Mesendoderm (in vitro differentiated cells): ENCODE measurements around the gene RASGRP1.

Source experiments
- DNase-seq: peaks from one replicate; pipeline ENCODE4 v3.0.0; 2013
- H2AK5ac ChIP-seq: 2 replicates; pipeline ENCODE4 v1.6.1; 2013; ENCODE audit warnings: low read length, inconsistent platforms
- H2BK120ac ChIP-seq: 2 replicates; pipeline ENCODE4 v1.6.1; 2013; ENCODE audit warnings: low read depth, mild to moderate bottlenecking, low read length, moderate library complexity, mixed read lengths
- H2BK15ac ChIP-seq: replicated peaks from 2 replicates; pipeline ENCODE4 v1.6.1; 2013; ENCODE audit warnings: low read depth, mild to moderate bottlenecking, moderate library complexity
- H2BK5ac ChIP-seq: 2 replicates; pipeline ENCODE4 v1.6.1; 2013; ENCODE audit warnings: low read length, inconsistent platforms
- H3K18ac ChIP-seq: 2 replicates; pipeline ENCODE4 v1.6.1; 2013; ENCODE audit warnings: mild to moderate bottlenecking, low read length, mixed read lengths
- H3K23ac ChIP-seq: one replicate; pipeline ENCODE4 v1.6.1; 2013; ENCODE audit warnings: low read length
- H3K27ac ChIP-seq: 2 replicates; pipeline ENCODE4 v1.5.1; 2013; ENCODE audit warnings: low read depth, mild to moderate bottlenecking, inconsistent platforms, low read length, moderate library complexity
- H3K27me3 ChIP-seq: 2 replicates; pipeline ENCODE4 v1.6.1; 2013; ENCODE audit warnings: low read length, control low read depth, mild to moderate bottlenecking, inconsistent platforms; ENCODE audit not compliant: insufficient read depth, poor library complexity
- H3K36me3 ChIP-seq: 2 replicates; pipeline ENCODE4 v1.6.1; 2013; ENCODE audit warnings: low read length, inconsistent platforms; ENCODE audit not compliant: control insufficient read depth, insufficient read depth
- H3K4ac ChIP-seq: one replicate; pipeline ENCODE4 v1.6.1; 2013; ENCODE audit warnings: low read depth, mild to moderate bottlenecking, low read length, moderate library complexity
- H3K4me1 ChIP-seq: 2 replicates; pipeline ENCODE4 v1.6.1; 2013; ENCODE audit warnings: low read depth, low read length, inconsistent platforms; ENCODE audit not compliant: control insufficient read depth
- H3K4me2 ChIP-seq: 2 replicates; pipeline ENCODE4 v1.6.1; 2013; ENCODE audit warnings: low read length
- H3K4me3 ChIP-seq: 2 replicates; pipeline ENCODE4 v1.5.1; 2013; ENCODE audit warnings: mild to moderate bottlenecking, low read length
- H3K56ac ChIP-seq: one replicate; pipeline ENCODE4 v1.6.1; 2013; ENCODE audit warnings: low read length
- H3K79me1 ChIP-seq: 2 replicates; pipeline ENCODE4 v1.6.1; 2013; ENCODE audit warnings: low read length, inconsistent platforms
- H3K79me2 ChIP-seq: 2 replicates; pipeline ENCODE4 v1.6.1; 2013; ENCODE audit warnings: mild to moderate bottlenecking, low read length; ENCODE audit not compliant: control insufficient read depth, insufficient read depth
- H3K9ac ChIP-seq: 2 replicates; pipeline ENCODE4 v1.6.1; 2013; ENCODE audit warnings: low read length, inconsistent platforms
- H4K5ac ChIP-seq: one replicate; pipeline ENCODE4 v1.6.1; 2013; ENCODE audit warnings: low read length
- H4K8ac ChIP-seq: one replicate; pipeline ENCODE4 v1.6.1; 2013; ENCODE audit warnings: low read depth, mild to moderate bottlenecking, control low read depth, low read length, moderate library complexity
- WGBS: extraction: QIAGEN DNeasy Blood & Tissue Kit; methylation state at CpG from one replicate; pipeline ENCODE4 v1.1.7; 2013; ENCODE audit warnings: low lambda C conversion rate, missing lambda C conversion rate; ENCODE audit not compliant: insufficient coverage; ENCODE audit errors: extremely low coverage; 5-methylcytosine and 5-hydroxymethylcytosine counted together

The RASGRP1 gene

GRCh38 chr15:38520035-38520434, 44.6 kb downstream of the RASGRP1 start:
- Histone ChIP-seq H3K4me1 (no peaks in the 10 kb centered on the region), H2BK5ac (no peak overlapping the region), H2AK5ac (no peak overlapping the region), H4K8ac (no peak overlapping the region), H3K79me1 (no peaks in the 10 kb centered on the region), H3K36me3 (no peaks in the 10 kb centered on the region), H3K27me3 (no peaks in the 10 kb centered on the region), H2BK120ac (no peak overlapping the region), H3K9ac (no peak overlapping the region), H2BK15ac (no peak overlapping the region), H3K18ac (no peak overlapping the region), H3K4me2 (no peak overlapping the region), H3K27ac (no peak overlapping the region), H4K5ac (no peak overlapping the region), H3K4ac (no peak overlapping the region), H3K23ac (no peak overlapping the region), H3K56ac (no peak overlapping the region), H3K4me3 (no peak overlapping the region), H3K79me2 (no peaks in the 10 kb centered on the region)
- DNase-seq: no peak
- no CpG with 5 or more reads among the region's 3 CpGs for whole genome bisulfite sequencing

- H3K79me2 ChIP-seq: no peaks in the 10 kb centered on the region
- H3K9ac ChIP-seq: no peak overlapping the region
- no peak overlapping the region for H2BK5ac ChIP-seq
- no peak overlapping the region for H3K56ac ChIP-seq
- no peak overlapping the region for H2AK5ac ChIP-seq
- H3K79me1 ChIP-seq: no peaks in the 10 kb centered on the region
- no CpG with 5 or more reads among the region's 4 CpGs for WGBS
- H3K23ac ChIP-seq: no peak overlapping the region
- H3K4me1 ChIP-seq: peaks cover 1% of the 10 kb centered on the region
- no peaks in the 10 kb centered on the region for H3K27me3 ChIP-seq
- no peak overlapping the region for H3K4me3 ChIP-seq
- H2BK15ac ChIP-seq: no peak overlapping the region
- no peak overlapping the region for H3K18ac ChIP-seq
- no peak overlapping the region for H3K4ac ChIP-seq
- H4K8ac ChIP-seq: no peak overlapping the region
- H4K5ac ChIP-seq: no peak overlapping the region
- peak; percentile 32 for DNase-seq
- no peaks in the 10 kb centered on the region for H3K36me3 ChIP-seq
- H3K4me2 ChIP-seq: no peak overlapping the region
- H3K27ac ChIP-seq: no peak overlapping the region
- no peak overlapping the region for H2BK120ac ChIP-seq
These were observed 46.5 kb downstream of the RASGRP1 start for GRCh38 chr15:38518084-38518483.

GRCh38 chr15:38517312-38517975, 47.2 kb downstream of the RASGRP1 start:
- Histone ChIP-seq H3K4me1 (peaks cover 1% of the 10 kb centered on the region), H4K5ac (no peak overlapping the region), H3K79me2 (no peaks in the 10 kb centered on the region), H2AK5ac (no peak overlapping the region), H4K8ac (no peak overlapping the region), H3K56ac (no peak overlapping the region), H3K36me3 (no peaks in the 10 kb centered on the region), H3K4me2 (no peak overlapping the region), H3K4ac (no peak overlapping the region), H3K27me3 (no peaks in the 10 kb centered on the region), H2BK120ac (no peak overlapping the region), H2BK5ac (no peak overlapping the region), H3K23ac (no peak overlapping the region), H3K18ac (no peak overlapping the region), H3K27ac (no peak overlapping the region), H2BK15ac (no peak overlapping the region), H3K9ac (no peak overlapping the region), H3K4me3 (no peak overlapping the region), H3K79me1 (no peaks in the 10 kb centered on the region)
- no peak for DNase-seq
- no CpG with 5 or more reads among the region's 2 CpGs for WGBS

- H2BK5ac ChIP-seq: no peak overlapping the region
- no peak overlapping the region for H3K23ac ChIP-seq
- no peak overlapping the region for H3K18ac ChIP-seq
- DNase-seq: no peak
- H4K5ac ChIP-seq: no peak overlapping the region
- no peak overlapping the region for H3K56ac ChIP-seq
- no peak overlapping the region for H2BK15ac ChIP-seq
- H3K79me1 ChIP-seq: no peaks in the 10 kb centered on the region
- H2BK120ac ChIP-seq: no peak overlapping the region
- H3K9ac ChIP-seq: no peak overlapping the region
- H3K4me1 ChIP-seq: peaks cover 1% of the 10 kb centered on the region
- no CpG with 5 or more reads among the region's 5 CpGs for WGBS
- no peak overlapping the region for H4K8ac ChIP-seq
- H3K27ac ChIP-seq: no peak overlapping the region
- no peaks in the 10 kb centered on the region for H3K79me2 ChIP-seq
- H3K4me3 ChIP-seq: no peak overlapping the region
- H3K4me2 ChIP-seq: no peak overlapping the region
- H2AK5ac ChIP-seq: no peak overlapping the region
- no peaks in the 10 kb centered on the region for H3K36me3 ChIP-seq
- no peak overlapping the region for H3K4ac ChIP-seq
- no peaks in the 10 kb centered on the region for H3K27me3 ChIP-seq
These were observed 48.0 kb downstream of the RASGRP1 start for GRCh38 chr15:38516626-38517025.

GRCh38 chr15:38514601-38515000, 50.0 kb downstream of the RASGRP1 start:
- Histone ChIP-seq H3K4ac (no peak overlapping the region), H3K9ac (no peak overlapping the region), H3K23ac (no peak overlapping the region), H3K18ac (no peak overlapping the region), H2BK15ac (no peak overlapping the region), H3K27me3 (no peaks in the 10 kb centered on the region), H3K27ac (no peak overlapping the region), H3K4me3 (no peak overlapping the region), H4K5ac (no peak overlapping the region), H3K36me3 (no peaks in the 10 kb centered on the region), H3K56ac (no peak overlapping the region), H4K8ac (no peak overlapping the region), H3K4me1 (peaks cover 1% of the 10 kb centered on the region), H2BK120ac (no peak overlapping the region), H3K4me2 (no peak overlapping the region), H2BK5ac (no peak overlapping the region), H2AK5ac (no peak overlapping the region), H3K79me1 (no peaks in the 10 kb centered on the region), H3K79me2 (no peaks in the 10 kb centered on the region)
- WGBS: no CpG with 5 or more reads among the region's 2 CpGs
- DNase-seq: peak; percentile 72

- no peak for DNase-seq
These were observed 51.7 kb downstream of the RASGRP1 start for GRCh38 chr15:38512901-38513300.

More at GRCh38 chr15:38512901-38513300, 51.7 kb downstream of the RASGRP1 start:
- Histone ChIP-seq H2BK15ac (no peak overlapping the region), H2AK5ac (no peak overlapping the region), H3K4me2 (no peak overlapping the region), H3K4me1 (peaks cover 1% of the 10 kb centered on the region), H2BK5ac (no peak overlapping the region), H3K23ac (no peak overlapping the region), H4K5ac (no peak overlapping the region), H2BK120ac (no peak overlapping the region), H3K4me3 (no peak overlapping the region), H3K36me3 (no peaks in the 10 kb centered on the region), H3K79me1 (no peaks in the 10 kb centered on the region), H4K8ac (no peak overlapping the region), H3K79me2 (no peaks in the 10 kb centered on the region), H3K4ac (no peak overlapping the region), H3K9ac (no peak overlapping the region), H3K27me3 (no peaks in the 10 kb centered on the region), H3K27ac (no peak overlapping the region), H3K18ac (no peak overlapping the region), H3K56ac (no peak overlapping the region)
- WGBS: no CpG with 5 or more reads among the region's 1 CpG
